Smooth muscle cell (in vitro differentiated cells): ENCODE measurements around the gene CACNA1H. TPM values are rescaled to one million over a fixed set of nuclear protein-coding genes. Genes with fewer than 3 reads are reported as not detected.

Source experiments
- DNase-seq: peaks from one replicate; lab custom pipeline; 2025; ENCODE audit not compliant: unreplicated experiment; lab: John Stamatoyannopoulos, UW
- H2AFZ ChIP-seq: fragments of 200-600 bp; sonication (generic); 2 replicates; pipeline ENCODE4 v1.6.0; 2016; ENCODE audit warnings: antibody characterized with exemption, low read depth, mild to moderate bottlenecking
- H3F3A ChIP-seq: fragments of 200-600 bp; sonication (generic); 2 replicates; pipeline ENCODE4 v1.6.0; 2017; ENCODE audit warnings: antibody characterized with exemption, low read depth
- H3K27ac ChIP-seq: fragments of 200-600 bp; sonication (generic); 2 replicates; pipeline ENCODE4 v1.5.1; 2016; ENCODE audit warnings: low read depth, mild to moderate bottlenecking
- H3K27me3 ChIP-seq: fragments of 200-600 bp; sonication (generic); 2 replicates; pipeline ENCODE4 v1.6.1; 2016; ENCODE audit warnings: low read depth, mild to moderate bottlenecking
- H3K36me3 ChIP-seq: fragments of 200-600 bp; sonication (generic); 2 replicates; pipeline ENCODE4 v1.5.1; 2016; ENCODE audit warnings: low read depth
- H3K4me1 ChIP-seq: fragments of 200-600 bp; sonication (generic); 2 replicates; pipeline ENCODE4 v1.5.1; 2016; ENCODE audit warnings: low read depth
- H3K4me2 ChIP-seq: fragments of 200-600 bp; sonication (generic); 2 replicates; pipeline ENCODE4 v1.6.0; 2016; ENCODE audit warnings: mild to moderate bottlenecking
- H3K4me3 ChIP-seq: fragments of 200-600 bp; sonication (generic); 2 replicates; pipeline ENCODE4 v1.5.1; 2016; ENCODE audit warnings: mild to moderate bottlenecking
- H3K79me2 ChIP-seq: fragments of 200-600 bp; sonication (generic); 2 replicates; pipeline ENCODE4 v1.6.0; 2016; ENCODE audit warnings: low read depth, mild to moderate bottlenecking
- H3K9ac ChIP-seq: fragments of 200-600 bp; sonication (generic); 2 replicates; pipeline ENCODE4 v1.6.0; 2016; ENCODE audit warnings: low read depth
- H3K9me3 ChIP-seq: fragments of 200-600 bp; sonication (generic); replicated peaks from 2 replicates; pipeline ENCODE4 v1.5.1; 2016; ENCODE audit warnings: low read depth
- H4K20me1 ChIP-seq: fragments of 200-600 bp; sonication (generic); 2 replicates; pipeline ENCODE4 v1.6.0; 2016; ENCODE audit warnings: low read depth
- CTCF ChIP-seq: fragments of 200-600 bp; sonication (generic); IDR thresholded peaks from 2 replicates; pipeline ENCODE4 v1.5.1; 2017; ENCODE audit warnings: borderline replicate concordance, mild to moderate bottlenecking, antibody characterized with exemption; ENCODE audit not compliant: insufficient read depth, poor library complexity, severe bottlenecking
- WGBS: methylation state at CpG from one replicate; pipeline ENCODE4 v1.1.7; 2016; ENCODE audit warnings: low lambda C conversion rate; 5-methylcytosine and 5-hydroxymethylcytosine counted together
- polyA plus RNA-seq: library from polyadenylated mRNA; unstranded; fragments of >200 nt; fragmentation: Nextera tagmentation; extraction: Ambion mirVana; gene quantifications from 2 replicates; pipeline ENCODE4 v1.2.1, GENCODE V29; 2016
- total RNA-seq: library from RNA; depleted of rRNA; stranded (reverse); fragments of >200 nt; gene quantifications from 2 replicates; pipeline ENCODE4 v1.2.3, GENCODE V29; 2014

CACNA1H gene
- total and polyA plus RNA-seq, 2 experiments from 2014 or later, result 1.7 to 2.6 TPM

GRCh38 chr16:1174477-1175357 is 21.8 kb downstream of the CACNA1H start:
- no peak overlapping the region for H2AFZ ChIP-seq
- no peaks in the 10 kb centered on the region for H3F3A ChIP-seq
- no peaks in the 10 kb centered on the region for H3K27me3 ChIP-seq
- 82% methylated on average over 26 of the region's 38 CpGs for WGBS
- H4K20me1 ChIP-seq, result no peaks in the 10 kb centered on the region
- no peaks in the 10 kb centered on the region for H3K9me3 ChIP-seq
- H3K79me2 ChIP-seq, result no peaks in the 10 kb centered on the region
- no peaks in the 10 kb centered on the region for H3K36me3 ChIP-seq
- no peak overlapping the region for H3K4me3 ChIP-seq
- no peak overlapping the region for H3K27ac ChIP-seq
- peaks cover 7% of the 10 kb centered on the region for H3K4me1 ChIP-seq
- H3K9ac ChIP-seq, result no peak overlapping the region
- no peak overlapping the region for H3K4me2 ChIP-seq
- no peak for DNase-seq
- no peak for TF ChIP-seq CTCF

- 85% methylated on average over 29 of the region's 29 CpGs for WGBS
- Histone ChIP-seq H3F3A (no peaks in the 10 kb centered on the region), H4K20me1 (no peaks in the 10 kb centered on the region), H2AFZ (no peak overlapping the region), H3K27me3 (no peaks in the 10 kb centered on the region), H3K27ac (no peak overlapping the region), H3K36me3 (no peaks in the 10 kb centered on the region), H3K4me1 (no peaks in the 10 kb centered on the region), H3K9ac (no peak overlapping the region), H3K9me3 (no peaks in the 10 kb centered on the region), H3K4me3 (no peak overlapping the region), H3K79me2 (no peaks in the 10 kb centered on the region), H3K4me2 (no peak overlapping the region)
- TF ChIP-seq CTCF, result no peak
- DNase-seq, result no peak
Observed at GRCh38 chr16:1175566-1176279, 22.8 kb downstream of the CACNA1H start.

GRCh38 chr16:1176280-1176897 is 23.5 kb downstream of the CACNA1H start:
- no peaks in the 10 kb centered on the region for H4K20me1 ChIP-seq
- no peaks in the 10 kb centered on the region for H3K36me3 ChIP-seq
- H3K9me3 ChIP-seq, result no peaks in the 10 kb centered on the region
- no peaks in the 10 kb centered on the region for H3K27me3 ChIP-seq
- H2AFZ ChIP-seq, result no peak overlapping the region
- no peak overlapping the region for H3K9ac ChIP-seq
- 91% methylated on average over 22 of the region's 24 CpGs for WGBS
- no peaks in the 10 kb centered on the region for H3K79me2 ChIP-seq
- H3F3A ChIP-seq, result no peaks in the 10 kb centered on the region
- H3K4me2 ChIP-seq, result no peak overlapping the region
- no peak overlapping the region for H3K4me3 ChIP-seq
- H3K27ac ChIP-seq, result no peak overlapping the region
- H3K4me1 ChIP-seq, result no peaks in the 10 kb centered on the region
- no peak for TF ChIP-seq CTCF
- DNase-seq, result no peak
